HT1080 (cell line): ENCODE results near the gene ISX. TPM values are rescaled to one million over a fixed set of nuclear protein-coding genes. Genes with fewer than 3 reads are reported as not detected.
A peak's percentile ranks its signal among the peaks of the same experiment; 100 is the strongest.
"Not testable (repeated sequence)": the region's sequence is repeated elsewhere in the genome, so short reads cannot be mapped to it uniquely, and the experiment has no call there.

ENCODE experiments used
- DNase-seq: peaks from one replicate; pipeline ENCODE4 v3.0.0-alpha.2; 2015; ENCODE audit warnings: low read depth
- polyA plus RNA-seq, 2 experiments: library from polyadenylated mRNA; depleted of rRNA; stranded (reverse); fragments of >200 nt; gene quantifications; 2 replicates each; pipeline ENCODE4 v1.2.3, GENCODE V29; 2015
- total RNA-seq: library from RNA; depleted of rRNA; stranded (reverse); fragments of >200 nt; shearing (Covaris generic); gene quantifications from 2 replicates; pipeline ENCODE4 v1.2.3, GENCODE V29; 2014; rRNA removed

Gene ISX
- total RNA-seq: not detected in 2 replicates
- not detected in 2 replicates for polyA plus RNA-seq (2015; cell fraction: cytosol; rRNA removed)
- polyA plus RNA-seq (2015; cell fraction: nucleus; rRNA removed): not detected in 2 replicates

GRCh38 chr22:35065796-35066218, at the start of gene ISX:
Gene ISX (plus strand): TSS chr22:35066158. CDS start chr22:35067088, 930 bp downstream.
- DNase-seq: no peak

- DNase-seq: no peak
Observed at GRCh38 chr22:35016909-35017308, 49.0 kb upstream of the ISX start.

GRCh38 chr22:35018995-35019394, 47.0 kb upstream of the ISX start:
- no peak for DNase-seq

GRCh38 chr22:35020517-35020916, 45.4 kb upstream of the ISX start:
- DNase-seq: no peak

GRCh38 chr22:35021161-35021560, 44.8 kb upstream of the ISX start:
- no peak for DNase-seq

- no peak for DNase-seq
Observed at GRCh38 chr22:35022291-35022690, 43.7 kb upstream of the ISX start.

- peak; percentile 52 for DNase-seq
Observed at GRCh38 chr22:35023692-35024363, 42.1 kb upstream of the ISX start.

- no peak for DNase-seq
Observed at GRCh38 chr22:35024364-35024692, 41.6 kb upstream of the ISX start.

- DNase-seq: not testable (repeated sequence)
Observed at GRCh38 chr22:35030112-35030511, 35.8 kb upstream of the ISX start.

- no peak for DNase-seq
Observed at GRCh38 chr22:35032571-35032970, 33.4 kb upstream of the ISX start.

GRCh38 chr22:35033635-35034296, 32.2 kb upstream of the ISX start:
- no peak for DNase-seq

- DNase-seq: no peak
Observed at GRCh38 chr22:35034963-35035362, 31.0 kb upstream of the ISX start.

GRCh38 chr22:35037089-35037488, 28.9 kb upstream of the ISX start:
- peak; percentile 28 for DNase-seq

GRCh38 chr22:35039625-35040024, 26.3 kb upstream of the ISX start:
- DNase-seq: peak; percentile 64

GRCh38 chr22:35043252-35043933, 22.6 kb upstream of the ISX start:
- no peak for DNase-seq

GRCh38 chr22:35043934-35044319, 22.0 kb upstream of the ISX start:
- DNase-seq: no peak

GRCh38 chr22:35044607-35045390, 21.2 kb upstream of the ISX start:
- peak; percentile 63 for DNase-seq

- no peak for DNase-seq
Observed at GRCh38 chr22:35045451-35045850, 20.5 kb upstream of the ISX start.

- no peak for DNase-seq
Observed at GRCh38 chr22:35046744-35047462, 19.1 kb upstream of the ISX start.

GRCh38 chr22:35050038-35050437, 15.9 kb upstream of the ISX start:
- DNase-seq: not testable (repeated sequence)

- no peak for DNase-seq
Observed at GRCh38 chr22:35051013-35051535, 14.9 kb upstream of the ISX start.
